Psoas muscle (tissue), 8 donors: Measurements from ENCODE around the gene LILRA6. TPM values are rescaled to one million over a fixed set of nuclear protein-coding genes. Genes with fewer than 3 reads are reported as not detected.
"Not testable (repeated sequence)": the region's sequence is repeated elsewhere in the genome, so short reads cannot be mapped to it uniquely, and the experiment has no call there.

Experiments
- ATAC-seq, 4 donors: fragments of 200-7000 bp; cut with Tn5 transposase; one replicate each; pipeline ENCODE4 v1.9.1; 2020; ENCODE audit warnings: moderate library complexity in 3 of 4, mild to moderate bottlenecking in 2 of 4
- DNase-seq, 2 donors: peaks; one replicate each; pipeline ENCODE4 v3.0.0-alpha.2; 2020
- H3K27ac ChIP-seq: fragments of 200-600 bp; one replicate; pipeline ENCODE4 v1.8.0; 2022
- H3K27me3 ChIP-seq, 3 donors: fragments of 200-600 bp in 1 of 3; one replicate each; pipeline versions ENCODE4 v1.6.1 to v1.8.0; 2013 to 2022; ENCODE audit warnings: low read length in 2 of 3, mild to moderate bottlenecking in 2 of 3, moderate library complexity in 1 of 3; ENCODE audit not compliant: insufficient read depth in 3 of 3
- H3K36me3 ChIP-seq, 2 donors: fragments of 200-600 bp in 1 of 2; one replicate each; pipeline versions ENCODE4 v1.6.1 to v1.8.0; 2013 to 2022; ENCODE audit warnings: low read depth in 1 of 2, mild to moderate bottlenecking in 1 of 2, moderate library complexity in 1 of 2; ENCODE audit not compliant: insufficient read depth in 1 of 2
- H3K4me1 ChIP-seq: fragments of 200-600 bp; one replicate; pipeline ENCODE4 v1.8.0; 2022
- H3K4me3 ChIP-seq: fragments of 200-600 bp; one replicate; pipeline ENCODE4 v1.8.0; 2022; ENCODE audit warnings: mild to moderate bottlenecking
- H3K9me3 ChIP-seq: fragments of 200-600 bp; one replicate; pipeline ENCODE4 v1.8.0; 2022
- CTCF ChIP-seq: fragments of 200-600 bp; IDR thresholded peaks from one replicate; pipeline ENCODE4 v1.8.0; 2022; ENCODE audit warnings: antibody characterized with exemption
- WGBS, 3 donors: extraction: QIAGEN DNeasy Blood & Tissue Kit; methylation state at CpG; one replicate each; pipeline versions ENCODE4 v1.1.6 to v1.1.7; 2013; 5-methylcytosine and 5-hydroxymethylcytosine counted together
- intact Hi-C, 2 donors: fragments of 100-400 bp; cut with DNase I; formaldehyde crosslinking; loops; one replicate each; pipeline versions ENCODE4 v1.11.0 to v1.14.2; 2022
- polyA plus RNA-seq, 3 donors: library from polyadenylated mRNA; stranded (reverse); fragments of 200-250 nt; gene quantifications; one replicate each; pipeline ENCODE4 v1.2.3, GENCODE V29; 2013
- total RNA-seq, 4 donors: library from RNA; stranded (reverse); fragmentation: NEBNext Ultra II Directional in 2 of 4; extraction: Animal tissue kit (Norgen Biotek cat#: 25700) in 2 of 4; gene quantifications; one replicate each; pipeline versions ENCODE4 v1.2.1 to v1.2.4, GENCODE V29; 2021 to 2023
- donor health status: healthy with polysubstance abuse.
- donor health status: DM: no; HTN: no; CAD: no; lungs with moderate emphysema.
- donor health status: Bipolar disorder and iron deficiency.
- donor health status: healthy.
- donor health status: DM: yes; HTN: yes; CAD: no.
- donor health status: DM: no; HTN: no; CAD: no.
- donor health status: DM: no; HTN: no; CAD: no.
- donor health status: DM: yes; HTN: yes; CAD: no.

LILRA6 gene
- total and polyA plus RNA-seq, 7 donors = 0.22 to 1.6 (median 0.54) TPM

DNA sequence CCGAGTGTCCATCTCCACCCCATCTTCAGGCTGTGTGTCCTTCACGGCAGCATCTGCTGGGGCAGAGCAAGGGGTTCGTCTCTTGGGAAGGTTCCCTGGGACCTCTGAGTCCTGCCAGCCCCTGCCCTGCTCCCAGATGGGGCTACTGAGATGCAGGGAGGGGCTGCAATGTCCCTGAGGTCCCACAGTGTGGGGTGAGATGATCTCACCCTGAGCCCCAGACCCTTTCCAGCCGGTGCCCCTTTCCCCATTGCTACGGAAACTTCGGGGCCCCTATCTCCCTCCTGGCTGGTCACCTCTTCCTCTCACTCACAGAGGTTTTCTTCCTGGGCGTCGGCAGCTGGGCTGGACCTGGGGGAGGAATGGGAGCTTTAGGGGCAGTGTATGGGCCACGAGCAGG, 33.4 kb upstream of the LILRA6 start:
- 46 to 49% (median 49%) methylated on average over 6 to 8 of the region's 9 CpGs for WGBS, 3 donors
- TF ChIP-seq CTCF = no peak
- no peak for ATAC-seq
- intact Hi-C loops = no loop called here
- Histone ChIP-seq H3K9me3 (no peaks in the 10 kb centered on the region), H3K4me3 (no peak overlapping the region), H3K27me3 (no peaks in the 10 kb centered on the region), H3K27ac (no peak overlapping the region), H3K4me1 (no peaks in the 10 kb centered on the region), H3K36me3 (no peaks in the 10 kb centered on the region)
- no peak for DNase-seq

DNA sequence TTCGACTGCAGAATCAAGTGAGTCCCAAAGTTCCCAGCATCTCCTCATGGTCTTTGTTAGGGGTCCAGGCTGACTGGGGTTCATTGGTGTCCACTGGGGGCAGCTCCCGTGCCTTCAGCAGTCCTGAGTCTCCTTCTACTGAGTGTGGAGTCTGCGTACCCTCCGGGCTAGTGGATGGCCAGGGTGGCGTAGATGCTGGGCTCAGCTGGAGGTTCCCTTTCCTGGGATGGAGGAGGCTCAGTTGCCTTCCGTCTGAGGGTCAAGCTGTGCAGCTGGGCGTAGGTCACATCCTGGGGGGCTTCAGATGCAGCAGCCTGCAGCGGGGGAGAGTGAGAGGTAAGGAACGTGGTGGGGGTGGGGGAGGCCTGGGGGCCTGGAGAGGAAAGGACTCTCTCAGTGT, 31.9 kb upstream of the LILRA6 start:
- DNase-seq, H3K27me3 ChIP-seq, H3K9me3 ChIP-seq, H3K36me3 ChIP-seq, intact Hi-C loops, H3K4me3 ChIP-seq, ATAC-seq, H3K27ac ChIP-seq, H3K4me1 ChIP-seq: not testable (repeated sequence)
- WGBS, 3 donors = 43 to 67% (median 48%) methylated on average over 5 to 9 of the region's 9 CpGs

GRCh38 chr19:54273821-54274220, 31.2 kb upstream of the LILRA6 start:
- Histone ChIP-seq H3K4me3 (no peak overlapping the region), H3K27ac (no peak overlapping the region), H3K9me3 (no peaks in the 10 kb centered on the region), H3K27me3 (no peaks in the 10 kb centered on the region), H3K36me3 (no peaks in the 10 kb centered on the region), H3K4me1 (no peaks in the 10 kb centered on the region)
- DNase-seq (no peak), ATAC-seq (no peak)
- 66 to 71% (median 68%) methylated on average over 3 of the region's 3 CpGs for WGBS, 3 donors
- intact Hi-C loops = no loop called here
- no peak for TF ChIP-seq CTCF

DNA sequence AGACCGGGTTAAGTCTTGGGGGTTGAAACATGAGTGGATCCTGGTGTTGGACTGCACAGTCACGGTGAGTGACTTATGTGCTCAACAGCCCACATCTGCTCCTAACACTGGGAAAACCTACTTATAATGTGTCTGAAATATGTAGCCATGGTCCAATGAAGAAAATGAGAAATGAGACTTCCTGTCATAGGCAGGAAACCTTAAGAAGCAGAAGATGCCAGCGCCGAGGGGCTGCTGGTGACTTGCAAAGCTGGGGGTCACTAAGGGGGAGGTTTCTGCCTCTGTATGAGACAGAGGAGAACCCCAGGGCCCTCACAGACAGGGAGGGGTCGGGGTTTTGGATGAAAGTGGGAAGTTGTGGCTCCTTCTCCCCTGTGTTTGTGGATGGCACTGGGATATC, 29.6 kb upstream of the LILRA6 start:
- 23 to 34% (median 34%) methylated on average over 5 of the region's 5 CpGs for WGBS, 3 donors

DNA sequence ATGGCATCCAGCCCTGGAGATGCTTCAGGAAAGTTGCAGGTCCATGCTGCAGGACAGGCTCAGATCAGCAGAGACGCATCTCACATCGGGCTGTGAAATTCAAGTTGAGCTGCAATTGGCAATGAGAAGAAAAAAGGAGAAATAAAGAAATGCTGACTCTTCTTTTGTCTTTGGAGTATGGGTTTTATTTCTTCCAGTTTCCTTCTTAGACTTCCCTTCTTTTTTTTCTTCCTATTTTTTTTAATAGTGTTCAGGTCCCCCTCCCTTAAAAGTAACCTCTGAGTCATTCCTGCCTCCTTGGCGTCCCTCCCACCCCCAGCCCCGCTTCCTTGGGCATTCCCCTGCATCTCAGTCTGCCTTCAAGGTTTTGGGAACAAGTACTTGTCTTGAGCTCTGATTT, 29.0 kb upstream of the LILRA6 start:
- H3K36me3 ChIP-seq, H3K27me3 ChIP-seq, H3K9me3 ChIP-seq, H3K4me3 ChIP-seq, H3K4me1 ChIP-seq, ATAC-seq, H3K27ac ChIP-seq, intact Hi-C loops, DNase-seq: not testable (repeated sequence)
- 57 to 58% (median 57%) methylated on average over 3 to 4 of the region's 4 CpGs for WGBS, 3 donors

More for the DNA sequence above, 29.6 kb upstream of the LILRA6 start:
- H3K4me1 ChIP-seq, intact Hi-C loops, H3K27ac ChIP-seq, H3K4me3 ChIP-seq, DNase-seq, H3K36me3 ChIP-seq, ATAC-seq, H3K9me3 ChIP-seq, H3K27me3 ChIP-seq: not testable (repeated sequence)

DNA sequence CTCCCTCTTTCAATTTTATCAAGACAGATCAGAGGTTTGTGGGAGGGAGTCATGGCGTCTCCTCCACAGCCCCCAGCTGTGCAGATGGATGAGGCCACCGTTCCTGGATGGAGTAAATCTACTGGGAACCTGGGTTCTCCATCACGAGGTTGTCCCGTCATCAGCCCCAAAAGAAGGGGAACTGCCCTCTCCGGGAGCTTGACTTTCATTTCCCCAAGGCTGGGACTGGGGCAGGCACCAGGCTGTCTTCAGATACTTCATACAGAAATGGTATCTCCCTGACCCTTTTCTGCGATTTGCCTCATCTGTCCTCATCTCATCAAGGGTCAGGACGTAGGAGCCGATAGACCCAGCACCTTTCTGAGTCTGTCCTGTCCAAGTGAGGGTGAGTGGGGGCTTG, 28.5 kb upstream of the LILRA6 start:
- intact Hi-C loops = no loop called here
- no peak for DNase-seq

More for the DNA sequence above, 28.5 kb upstream of the LILRA6 start:
- no peak overlapping the region for H3K4me3 ChIP-seq
- H3K27me3 ChIP-seq = peaks cover 0 to 3% (median 0%) of the 10 kb centered on the region in 3 donors
- H3K4me1 ChIP-seq = no peaks in the 10 kb centered on the region
- 73 to 80% (median 79%) methylated on average over 8 of the region's 8 CpGs for WGBS, 3 donors
- no peak overlapping the region for H3K27ac ChIP-seq
- ATAC-seq = no peak
- no peaks in the 10 kb centered on the region for H3K9me3 ChIP-seq
- TF ChIP-seq CTCF = no peak
- no peaks in the 10 kb centered on the region for H3K36me3 ChIP-seq
